ENCODE measurements around the gene ZDHHC5. TPM values are rescaled to one million over a fixed set of nuclear protein-coding genes. Genes with fewer than 3 reads are reported as not detected.

ZDHHC5 gene
- total and polyA plus RNA-seq, 2 of the 13 experiments (the other 11 are each of a cell fraction or from before 2014, with no cell fraction given): 26.6 to 34.0 TPM

DNA sequence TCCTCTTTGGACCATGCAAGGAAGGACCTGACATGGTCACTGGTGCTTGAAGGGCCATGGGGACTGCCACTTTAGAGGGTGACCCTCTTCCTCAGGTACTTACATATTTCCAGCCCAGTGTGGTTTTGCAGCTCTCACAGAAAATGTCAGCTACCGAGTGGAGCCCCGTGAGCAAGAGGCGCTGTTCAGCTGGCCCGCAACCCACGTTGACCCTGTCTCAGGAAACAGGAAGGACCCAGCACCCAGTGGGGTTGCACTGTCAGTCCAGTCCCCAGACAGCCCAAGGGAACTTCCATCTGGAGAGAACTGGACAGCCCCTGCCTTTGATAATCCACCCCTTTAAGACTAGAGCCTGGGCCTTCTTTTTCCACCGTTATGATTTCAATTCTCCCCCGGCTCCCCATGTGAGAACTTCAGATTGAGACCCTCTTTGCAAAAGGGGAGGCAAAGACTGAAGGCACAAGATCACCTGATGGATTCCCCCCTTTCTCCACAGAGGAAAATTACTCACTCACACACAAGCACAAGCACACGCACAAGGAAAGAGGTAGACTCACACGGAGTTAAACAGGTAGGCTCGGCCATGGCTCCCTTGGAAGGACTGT lies 21.6 kb upstream of the ZDHHC5 start:
- TF ChIP-seq ZNF577 (CRISPR knock-in tag; IDR thresholded peaks at IDR 0.05; ENCODE audit: borderline replicate concordance, low read depth) (no peak), TAF15 (IDR thresholded peaks at IDR 0.05; ENCODE audit: low read depth, low read length, poor library complexity, severe bottlenecking) (no peak), ZNF251 (CRISPR knock-in tag; IDR thresholded peaks at IDR 0.05) (no peak), ZNF777 (CRISPR knock-in tag; IDR thresholded peaks at IDR 0.05) (no peak), ESRRA (CRISPR knock-in tag; IDR thresholded peaks at IDR 0.05; ENCODE audit: low read depth) (no peak), ZNF224 (CRISPR knock-in tag; IDR thresholded peaks at IDR 0.05) (no peak), SSRP1 (CRISPR knock-in tag; IDR thresholded peaks at IDR 0.05) (no peak), ZNF780A (CRISPR knock-in tag; IDR thresholded peaks at IDR 0.05) (no peak), FOXP1 (IDR thresholded peaks at IDR 0.05) (no peak), FOXP1 (CRISPR knock-in tag; IDR thresholded peaks at IDR 0.05) (no peak), GRHL1 (CRISPR knock-in tag; conservative IDR thresholded peaks at IDR 0.05) (no peak)
- intact Hi-C loops (cut with micrococcal nuclease; ENCODE audit: unreplicated experiment): no loop called here
- no peak overlapping the region for H3K27ac ChIP-seq (ENCODE audit: extremely low read length, insufficient read depth, low read length)
- FAIRE-seq (no peak), DNase-seq (ENCODE audit: low spot score) (no peak), ATAC-seq (no peak)
- no peaks in the 10 kb centered on the region for H4K20me1 ChIP-seq (ENCODE audit: insufficient read depth, low read length)
- peaks cover 7 to 46% of the 10 kb centered on the region in 2 experiments for H3K27me3 ChIP-seq (ENCODE audit: control insufficient read depth in 1 of 2, insufficient read depth in 2 of 2, low read length in 2 of 2)
- H3K4me3 ChIP-seq (replicated peaks in 1 of 3; ENCODE audit: insufficient read depth in 1 of 3, low read depth in 2 of 3, low read length in 3 of 3): no peak overlapping the region
- H3K9me3 ChIP-seq (ENCODE audit: low read length): no peaks in the 10 kb centered on the region
- no peaks in the 10 kb centered on the region for H3K79me2 ChIP-seq (ENCODE audit: insufficient read depth, low read length)
- H2AFZ ChIP-seq (ENCODE audit: low read length): no peak overlapping the region
- no peaks in the 10 kb centered on the region for H3K36me3 ChIP-seq (replicated peaks in 1 of 2; ENCODE audit: control insufficient read depth in 1 of 2, insufficient read depth in 2 of 2, low read length in 2 of 2)
- H3K4me1 ChIP-seq (ENCODE audit: insufficient read depth, low read length): peaks cover 24% of the 10 kb centered on the region
- POLR2A ChIA-PET: no interaction called here
- in situ Hi-C loops (cut with HindIII; ENCODE audit: extremely low pct_ligation_motif_present, low pct_unique_long_range_greater_than_20kb): loop anchor here (10.0 kb wide), 1 partner anchor 191 kb away; no protein-coding TSS in a partner anchor
- 58% methylated on average over 5 of the region's 10 CpGs for WGBS (ENCODE audit: low lambda C conversion rate)
- CTCF ChIA-PET (ENCODE audit: low intra/inter-chr PET ratio, low total read pairs): interaction anchor here (1.2 kb wide), 1 partner anchor 99 kb away, joined by 3 read pairs; no protein-coding TSS in a partner anchor
- H3K9ac ChIP-seq (ENCODE audit: insufficient read depth, low read depth, low read length): no peak overlapping the region
- peak overlapping the region; percentile 46 for H3K4me2 ChIP-seq (ENCODE audit: low read depth, low read length)
- no TSS peak for BruUV-seq (replicated peaks)
